HEK293 (cell line): ENCODE measurements around the gene HES5.

ENCODE experiments used
- CTCF ChIA-PET: fragments of 350-600 bp; formaldehyde crosslinking; extraction: SDS; loops from one replicate; lab custom pipeline; 2021; ENCODE audit warnings: antibody characterized with exemption; lab: Yijun Ruan, JAX
- POLR2A ChIA-PET: fragments of 300-600 bp; formaldehyde crosslinking; extraction: SDS; loops from one replicate; lab custom pipeline; 2020; ENCODE audit warnings: antibody characterized with exemption, inconsistent platforms; lab: Yijun Ruan, JAX
- H3K27ac ChIP-seq: fragments of 200-500 bp; sonication (Bioruptor generic); 2 replicates; pipeline ENCODE4 v1.5.1; 2014; ENCODE audit warnings: low read depth, low read length, control low read depth, inconsistent platforms; ENCODE audit errors: extremely low read depth
- H3K36me3 ChIP-seq, 2 experiments: fragments of 200-500 bp in 1 of 2; sonication (Bioruptor generic) in 1 of 2; 1 replicate in 1 of 2; 2 replicates in 1 of 2; pipeline ENCODE4 v1.5.1; 2014 to 2017; ENCODE audit warnings: inconsistent platforms in 2 of 2, low read length in 2 of 2; ENCODE audit not compliant: control insufficient read depth in 2 of 2, insufficient read depth in 1 of 2
- H3K4me1 ChIP-seq: fragments of 200-500 bp; sonication (Bioruptor generic); 2 replicates; pipeline ENCODE4 v1.5.1; 2014; ENCODE audit warnings: mild to moderate bottlenecking, low read length, inconsistent platforms; ENCODE audit not compliant: control insufficient read depth, insufficient read depth
- H3K4me3 ChIP-seq: 2 replicates; pipeline ENCODE4 v1.5.1; 2011; ENCODE audit warnings: low read depth, mild to moderate bottlenecking, control low read depth, low read length, moderate library complexity
- H3K9me3 ChIP-seq: fragments of 200-500 bp; sonication (Bioruptor generic); 2 replicates; pipeline ENCODE4 v1.5.1; 2014; ENCODE audit warnings: low read depth, low read length, inconsistent platforms; ENCODE audit not compliant: control insufficient read depth, insufficient read depth
- GLIS2 ChIP-seq: fragments of 450-650 bp; formaldehyde crosslinking; IDR thresholded peaks from 2 replicates; pipeline ENCODE4 v1.5.1; 2016; ENCODE audit warnings: missing biosample characterization, missing genetic modification characterization
- HIC1 ChIP-seq: fragments of 450-650 bp; formaldehyde crosslinking; IDR thresholded peaks from 2 replicates; pipeline ENCODE4 v1.5.1; 2016; ENCODE audit warnings: missing biosample characterization, missing genetic modification characterization
- KLF1 ChIP-seq: fragments of 450-650 bp; formaldehyde crosslinking; IDR thresholded peaks from 2 replicates; pipeline ENCODE4 v1.5.1; 2016; ENCODE audit warnings: missing biosample characterization, missing genetic modification characterization
- MEIS1 ChIP-seq: sonication (generic); formaldehyde crosslinking; IDR thresholded peaks from 2 replicates; pipeline ENCODE4 v1.8.1; 2022; ENCODE audit warnings: missing genetic modification reagents, mild to moderate bottlenecking, borderline replicate concordance
- ZEB2 ChIP-seq: fragments of 450-650 bp; formaldehyde crosslinking; IDR thresholded peaks from 2 replicates; pipeline ENCODE4 v1.5.1; 2016; ENCODE audit warnings: missing biosample characterization, missing genetic modification characterization
- ZFP41 ChIP-seq: fragments of 450-650 bp; formaldehyde crosslinking; IDR thresholded peaks from 2 replicates; pipeline ENCODE4 v1.5.1; 2016; ENCODE audit warnings: missing biosample characterization, missing genetic modification characterization, borderline replicate concordance
- ZNF2 ChIP-seq: fragments of 450-650 bp; formaldehyde crosslinking; IDR thresholded peaks from 2 replicates; pipeline ENCODE4 v1.5.1; 2016; ENCODE audit warnings: missing biosample characterization, missing genetic modification characterization
- ZNF24 ChIP-seq: fragments of 450-650 bp; formaldehyde crosslinking; IDR thresholded peaks from 2 replicates; pipeline ENCODE4 v1.5.1; 2016; ENCODE audit warnings: missing biosample characterization, missing genetic modification characterization
- ZNF366 ChIP-seq: fragments of 450-650 bp; formaldehyde crosslinking; conservative IDR thresholded peaks from 2 replicates; pipeline ENCODE4 v1.5.1; 2016; ENCODE audit warnings: missing biosample characterization, missing genetic modification characterization
- ZNF394 ChIP-seq: fragments of 450-650 bp; formaldehyde crosslinking; IDR thresholded peaks from 2 replicates; pipeline ENCODE4 v1.5.1; 2016; ENCODE audit warnings: missing biosample characterization, missing genetic modification characterization, mild to moderate bottlenecking, moderate library complexity, borderline replicate concordance
- ZNF473 ChIP-seq: fragments of 450-650 bp; formaldehyde crosslinking; IDR thresholded peaks from 2 replicates; pipeline ENCODE4 v1.5.1; 2017; ENCODE audit warnings: missing biosample characterization, missing genetic modification characterization
- ZNF518A ChIP-seq: fragments of 450-650 bp; formaldehyde crosslinking; conservative IDR thresholded peaks from 2 replicates; pipeline ENCODE4 v1.5.1; 2016; ENCODE audit warnings: low read depth, missing biosample characterization, missing genetic modification characterization
- ZNF600 ChIP-seq: fragments of 450-650 bp; formaldehyde crosslinking; IDR thresholded peaks from 2 replicates; pipeline ENCODE4 v1.5.1; 2016; ENCODE audit warnings: missing biosample characterization, missing genetic modification characterization
- ZNF664 ChIP-seq: fragments of 450-650 bp; formaldehyde crosslinking; IDR thresholded peaks from 2 replicates; pipeline ENCODE4 v1.5.1; 2016; ENCODE audit warnings: missing biosample characterization, missing genetic modification characterization
- ZNF830 ChIP-seq: fragments of 450-650 bp; IDR thresholded peaks from 2 replicates; pipeline ENCODE4 v1.5.0; 2018; ENCODE audit warnings: missing biosample characterization, missing genetic modification characterization, low read depth, mild to moderate bottlenecking, moderate library complexity
- TF ChIP-seq, protein P1 (sequence below): fragments of 450-650 bp; formaldehyde crosslinking; IDR thresholded peaks from 2 replicates; pipeline ENCODE4 v1.5.1; 2016; ENCODE audit warnings: missing biosample characterization, missing genetic modification characterization
- TF ChIP-seq, protein P2 (sequence below): fragments of 450-650 bp; formaldehyde crosslinking; IDR thresholded peaks from 2 replicates; pipeline ENCODE4 v1.5.1; 2017; ENCODE audit warnings: missing biosample characterization, mild to moderate bottlenecking, missing genetic modification characterization, moderate library complexity

HES5 gene

DNA sequence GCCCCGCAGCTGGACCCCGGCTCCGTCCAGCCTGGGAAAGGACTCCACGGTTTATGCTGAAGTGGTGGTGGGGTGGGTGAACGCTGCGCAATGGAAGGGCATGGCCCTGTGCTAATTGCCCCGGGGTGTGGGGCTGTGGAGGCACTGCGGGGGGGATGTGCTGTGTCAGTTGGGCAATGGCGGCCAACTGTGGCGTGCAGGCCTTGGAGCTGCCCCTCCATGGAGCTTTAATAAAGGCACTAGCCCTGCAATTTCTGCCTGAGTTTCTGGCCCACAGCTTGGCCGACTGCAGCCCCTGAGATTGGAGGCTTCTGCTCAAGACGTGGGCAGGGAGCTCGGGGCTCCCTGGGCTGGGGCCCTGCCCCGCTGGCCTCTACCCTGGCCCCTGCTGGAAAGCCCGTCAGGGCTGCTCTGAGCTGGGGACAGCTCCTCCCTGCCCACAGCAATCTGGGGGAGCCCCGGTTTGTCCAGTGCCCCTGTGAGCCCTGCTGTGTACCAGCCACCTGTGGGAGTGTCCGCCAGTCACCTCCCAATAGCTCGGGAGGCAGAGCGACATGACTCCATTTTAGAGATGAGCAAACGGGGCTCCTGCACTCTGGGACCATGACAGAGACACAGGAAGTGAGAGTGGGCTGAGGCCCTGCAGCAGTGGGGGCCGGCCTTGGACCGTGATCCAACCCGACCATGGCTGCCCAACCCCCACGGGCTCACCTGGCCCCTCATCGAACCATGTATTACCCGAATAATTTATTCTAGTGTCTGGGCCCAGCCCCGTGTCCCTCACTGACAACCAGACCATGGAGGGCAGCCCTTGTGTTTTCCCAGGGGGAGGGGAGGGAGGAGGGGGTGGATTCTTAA, 17.4 kb upstream of the HES5 start (continued):
- TF ChIP-seq ZNF830 (tag by site-specific recombination) (no peak), ZFP41 (tag by site-specific recombination) (no peak), ZNF366 (tag by site-specific recombination) (peak; percentile 2; the same call in 1 of the 2 replicates), ZNF600 (peak; percentile 22)

DNA sequence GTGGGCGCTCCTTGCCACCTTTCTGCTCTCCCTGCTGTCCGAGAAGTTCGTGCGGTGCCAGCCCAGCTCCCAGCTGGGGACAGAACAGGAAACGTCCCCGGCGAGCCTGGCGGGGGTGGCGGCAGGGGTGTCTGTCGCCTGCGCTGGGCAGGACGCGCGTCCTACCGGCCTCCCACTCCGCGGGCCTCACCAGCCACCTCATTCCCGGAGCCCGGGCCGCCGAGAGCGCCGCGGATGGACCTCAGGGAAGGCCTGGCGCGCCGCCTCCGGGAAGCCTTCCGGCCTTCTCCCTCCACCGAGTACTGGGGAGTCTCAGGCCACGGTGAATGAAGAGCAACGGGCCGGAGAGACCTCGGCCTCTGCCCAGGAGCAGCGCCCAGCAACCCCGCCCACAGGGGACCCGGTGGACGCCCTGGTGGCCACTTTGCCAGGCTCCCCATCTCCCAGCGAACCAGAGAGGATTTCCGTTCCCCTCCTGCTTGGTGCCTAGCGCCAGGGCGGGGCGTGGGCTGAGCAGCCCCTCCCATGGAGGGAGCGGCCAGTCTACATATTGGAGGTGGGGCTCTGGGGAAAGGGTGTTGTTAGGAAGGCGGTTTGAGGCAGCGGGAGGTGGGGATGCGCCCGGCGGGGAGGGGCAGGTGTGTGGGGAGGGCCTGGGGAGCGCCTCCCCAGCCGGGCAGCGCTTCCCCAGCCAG, 16.6 kb upstream of the HES5 start:
- ChIA-PET POLR2A (interaction anchor here (0.6 to 2.9 kb wide), 14 partner anchors 13 to 641 kb away, joined by 3 to 33 read pairs (median 4); partner anchors contain the start of genes MORN1, PANK4, PEX10 and RER1), CTCF (interaction anchor here (0.7 to 3.8 kb wide), 16 partner anchors 12 to 965 kb away, joined by 3 to 31 read pairs (median 5); partner anchors contain the start of genes FAAP20, PANK4 and PEX10)
- Histone ChIP-seq H3K4me3 (peak overlapping the region; percentile 41), H3K4me1 (no peaks in the 10 kb centered on the region; the same call in 1 of the 2 replicates), H3K27ac (peak overlapping the region; percentile 73; the same call in 1 of the 2 replicates), H3K9me3 (no peaks in the 10 kb centered on the region), H3K36me3 (no peaks in the 10 kb centered on the region)
- TF ChIP-seq KLF1 (tag by site-specific recombination) (peak; percentile 96), GLIS2 (peak; percentile 84), ZNF2 (tag by site-specific recombination) (peak; percentile 14; the same call in 1 of the 2 replicates), ZNF664 (no peak), ZNF473 (tag by site-specific recombination) (no peak), MEIS1 (no peak), ZNF394 (tag by site-specific recombination) (no peak), HIC1 (tag by site-specific recombination) (peak; percentile 79; the same call in 1 of the 2 replicates), ZFP41 (tag by site-specific recombination) (no peak), ZNF24 (tag by site-specific recombination) (0 out of 2 replicates have a peak, but pooled peaks have one; percentile 52), ZEB2 (tag by site-specific recombination) (peak; percentile 79; the same call in 1 of the 2 replicates), ZNF518A (no peak)
- TF ChIP-seq, protein P1, sequence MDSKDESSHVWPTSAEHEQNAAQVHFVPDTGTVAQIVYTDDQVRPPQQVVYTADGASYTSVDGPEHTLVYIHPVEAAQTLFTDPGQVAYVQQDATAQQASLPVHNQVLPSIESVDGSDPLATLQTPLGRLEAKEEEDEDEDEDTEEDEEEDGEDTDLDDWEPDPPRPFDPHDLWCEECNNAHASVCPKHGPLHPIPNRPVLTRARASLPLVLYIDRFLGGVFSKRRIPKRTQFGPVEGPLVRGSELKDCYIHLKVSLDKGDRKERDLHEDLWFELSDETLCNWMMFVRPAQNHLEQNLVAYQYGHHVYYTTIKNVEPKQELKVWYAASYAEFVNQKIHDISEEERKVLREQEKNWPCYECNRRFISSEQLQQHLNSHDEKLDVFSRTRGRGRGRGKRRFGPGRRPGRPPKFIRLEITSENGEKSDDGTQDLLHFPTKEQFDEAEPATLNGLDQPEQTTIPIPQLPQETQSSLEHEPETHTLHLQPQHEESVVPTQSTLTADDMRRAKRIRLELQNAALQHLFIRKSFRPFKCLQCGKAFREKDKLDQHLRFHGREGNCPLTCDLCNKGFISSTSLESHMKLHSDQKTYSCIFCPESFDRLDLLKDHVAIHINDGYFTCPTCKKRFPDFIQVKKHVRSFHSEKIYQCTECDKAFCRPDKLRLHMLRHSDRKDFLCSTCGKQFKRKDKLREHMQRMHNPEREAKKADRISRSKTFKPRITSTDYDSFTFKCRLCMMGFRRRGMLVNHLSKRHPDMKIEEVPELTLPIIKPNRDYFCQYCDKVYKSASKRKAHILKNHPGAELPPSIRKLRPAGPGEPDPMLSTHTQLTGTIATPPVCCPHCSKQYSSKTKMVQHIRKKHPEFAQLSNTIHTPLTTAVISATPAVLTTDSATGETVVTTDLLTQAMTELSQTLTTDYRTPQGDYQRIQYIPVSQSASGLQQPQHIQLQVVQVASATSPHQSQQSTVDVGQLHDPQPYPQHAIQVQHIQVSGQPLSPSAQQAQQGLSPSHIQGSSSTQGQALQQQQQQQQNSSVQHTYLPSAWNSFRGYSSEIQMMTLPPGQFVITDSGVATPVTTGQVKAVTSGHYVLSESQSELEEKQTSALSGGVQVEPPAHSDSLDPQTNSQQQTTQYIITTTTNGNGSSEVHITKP, result peak; percentile 56
- TF ChIP-seq, protein P2, sequence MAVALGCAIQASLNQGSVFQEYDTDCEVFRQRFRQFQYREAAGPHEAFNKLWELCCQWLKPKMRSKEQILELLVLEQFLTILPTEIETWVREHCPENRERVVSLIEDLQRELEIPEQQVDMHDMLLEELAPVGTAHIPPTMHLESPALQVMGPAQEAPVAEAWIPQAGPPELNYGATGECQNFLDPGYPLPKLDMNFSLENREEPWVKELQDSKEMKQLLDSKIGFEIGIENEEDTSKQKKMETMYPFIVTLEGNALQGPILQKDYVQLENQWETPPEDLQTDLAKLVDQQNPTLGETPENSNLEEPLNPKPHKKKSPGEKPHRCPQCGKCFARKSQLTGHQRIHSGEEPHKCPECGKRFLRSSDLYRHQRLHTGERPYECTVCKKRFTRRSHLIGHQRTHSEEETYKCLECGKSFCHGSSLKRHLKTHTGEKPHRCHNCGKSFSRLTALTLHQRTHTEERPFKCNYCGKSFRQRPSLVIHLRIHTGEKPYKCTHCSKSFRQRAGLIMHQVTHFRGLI, result no peak
